ENCODE results near the gene FBXL20. TPM values are rescaled to one million over a fixed set of nuclear protein-coding genes. Genes with fewer than 3 reads are reported as not detected.
"Not testable (repeated sequence)": the region's sequence is repeated elsewhere in the genome, so short reads cannot be mapped to it uniquely, and the experiment has no call there.

FBXL20 gene
- total RNA-seq, 1 experiment from 2014 or later, result 9.7 TPM

- CTCF ChIA-PET, result no interaction called here
- H3K4me3 Mint-ChIP-seq, result no peak overlapping the region
These were observed 41.9 kb upstream of the FBXL20 start for GRCh38 chr17:39443326-39443725.

DNA sequence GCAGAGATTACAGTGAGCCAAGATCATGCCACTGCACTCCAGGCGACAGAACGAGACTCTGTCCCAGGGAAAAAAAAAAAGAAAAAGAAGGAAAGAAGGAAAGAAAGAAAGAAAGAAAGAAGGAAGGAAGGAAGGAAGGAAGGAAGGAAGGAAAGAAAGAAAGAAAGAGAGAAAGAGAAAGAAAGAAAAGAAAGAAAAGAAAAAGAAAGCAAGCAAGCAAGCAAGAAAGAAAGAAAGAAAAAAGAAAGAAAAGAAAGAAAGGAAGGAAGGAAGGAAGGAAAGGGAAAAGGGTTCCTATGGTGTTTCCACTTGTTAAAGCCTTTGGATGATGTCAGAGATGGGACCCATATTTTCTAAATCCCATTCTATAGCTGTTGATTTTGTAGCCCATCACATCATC lies 38.4 kb upstream of the FBXL20 start:
- H3K9me3 Mint-ChIP-seq; H3K27me3 Mint-ChIP-seq (ENCODE audit: low read depth); H3K27ac Mint-ChIP-seq; ATAC-seq; DNase-seq (ENCODE audit: low spot score); POLR2A ChIA-PET; CTCF ChIA-PET; H3K4me3 Mint-ChIP-seq; H3K4me1 Mint-ChIP-seq: not testable (repeated sequence)
- H3K36me3 Mint-ChIP-seq, result peaks cover 59% of the 10 kb centered on the region

More at GRCh38 chr17:39443326-39443725, 41.9 kb upstream of the FBXL20 start:
- DNase-seq (ENCODE audit: low spot score) (no peak), ATAC-seq (no peak)
- TF ChIP-seq USF2 (CRISPR knock-in tag; IDR thresholded peaks at IDR 0.05) (no peak), ESRRA (CRISPR knock-in tag; IDR thresholded peaks at IDR 0.05; ENCODE audit: borderline replicate concordance) (no peak), GTF2I (CRISPR knock-in tag; conservative IDR thresholded peaks at IDR 0.05) (no peak), ZBTB21 (CRISPR knock-in tag; IDR thresholded peaks at IDR 0.05; ENCODE audit: borderline replicate concordance) (no peak), PRRX2 (CRISPR knock-in tag; IDR thresholded peaks at IDR 0.05) (no peak), USF1 (CRISPR knock-in tag; IDR thresholded peaks at IDR 0.05) (no peak), ZNF396 (CRISPR knock-in tag; IDR thresholded peaks at IDR 0.05; ENCODE audit: borderline replicate concordance) (no peak), SMAD4 (CRISPR knock-in tag; IDR thresholded peaks at IDR 0.05) (no peak), GRHL2 (CRISPR knock-in tag; IDR thresholded peaks at IDR 0.05; ENCODE audit: insufficient replicate concordance, severe bottlenecking) (no peak), NR2C2 (CRISPR knock-in tag; IDR thresholded peaks at IDR 0.05) (no peak), NR3C1 (CRISPR knock-in tag; conservative IDR thresholded peaks at IDR 0.05; ENCODE audit: low read depth) (no peak), TEAD4 (CRISPR knock-in tag; IDR thresholded peaks at IDR 0.05) (no peak), FOXJ3 (CRISPR knock-in tag; IDR thresholded peaks at IDR 0.05; ENCODE audit: borderline replicate concordance) (no peak), NR1H2 (CRISPR knock-in tag; IDR thresholded peaks at IDR 0.05) (no peak), TP53 (CRISPR knock-in tag; IDR thresholded peaks at IDR 0.05) (no peak)
- TF ChIP-seq, protein P1, sequence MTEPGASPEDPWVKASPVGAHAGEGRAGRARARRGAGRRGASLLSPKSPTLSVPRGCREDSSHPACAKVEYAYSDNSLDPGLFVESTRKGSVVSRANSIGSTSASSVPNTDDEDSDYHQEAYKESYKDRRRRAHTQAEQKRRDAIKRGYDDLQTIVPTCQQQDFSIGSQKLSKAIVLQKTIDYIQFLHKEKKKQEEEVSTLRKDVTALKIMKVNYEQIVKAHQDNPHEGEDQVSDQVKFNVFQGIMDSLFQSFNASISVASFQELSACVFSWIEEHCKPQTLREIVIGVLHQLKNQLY (CRISPR knock-in tag; IDR thresholded peaks at IDR 0.05), result no peak
- Mint-ChIP-seq H3K27ac (no peak overlapping the region), H3K36me3 (peaks cover 70% of the 10 kb centered on the region), H3K4me1 (no peaks in the 10 kb centered on the region), H3K9me3 (no peaks in the 10 kb centered on the region), H3K27me3 (ENCODE audit: low read depth) (no peaks in the 10 kb centered on the region)
- POLR2A ChIA-PET, result interaction anchor here (0.7 kb wide), 1 partner anchor 173 kb away, joined by 8 read pairs; no protein-coding TSS in a partner anchor

DNA sequence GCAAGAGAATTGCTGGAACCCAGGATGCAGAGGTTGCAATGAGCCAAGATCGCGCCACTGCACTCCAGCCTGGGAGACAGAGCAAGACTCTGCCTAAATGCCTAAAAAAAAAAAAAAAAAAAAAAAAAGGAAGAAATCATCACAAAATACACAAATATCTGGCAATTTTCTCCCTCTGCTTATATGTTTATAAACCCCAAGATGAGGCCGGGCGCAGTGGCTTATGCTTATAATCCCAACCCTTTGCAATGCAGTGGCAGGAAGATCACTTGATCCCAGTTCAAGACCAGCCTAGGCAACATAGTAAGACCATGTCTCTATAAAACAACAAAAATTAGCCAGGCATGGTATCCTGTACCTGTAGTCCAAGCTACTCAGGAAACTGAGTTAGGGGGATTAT lies 28.2 kb upstream of the FBXL20 start:
- CTCF ChIA-PET, result no interaction called here
- POLR2A ChIA-PET, result interaction anchor here (0.6 kb wide), 1 partner anchor 65 kb away, joined by 6 read pairs; no protein-coding TSS in a partner anchor
- Mint-ChIP-seq H3K4me1 (no peaks in the 10 kb centered on the region), H3K9me3 (no peaks in the 10 kb centered on the region), H3K36me3 (peaks cover 64% of the 10 kb centered on the region), H3K27ac (no peak overlapping the region), H3K27me3 (ENCODE audit: low read depth) (no peaks in the 10 kb centered on the region), H3K4me3 (no peak overlapping the region)
- DNase-seq (ENCODE audit: low spot score), result no peak
- TF ChIP-seq ZNF512 (CRISPR knock-in tag; IDR thresholded peaks at IDR 0.05; ENCODE audit: borderline replicate concordance) (no peak), AFF4 (CRISPR knock-in tag; IDR thresholded peaks at IDR 0.05; ENCODE audit: borderline replicate concordance) (no peak), FOXP1 (CRISPR knock-in tag; IDR thresholded peaks at IDR 0.05; ENCODE audit: borderline replicate concordance) (no peak), ZNF423 (CRISPR knock-in tag; IDR thresholded peaks at IDR 0.05) (no peak), GTF2I (CRISPR knock-in tag; conservative IDR thresholded peaks at IDR 0.05) (no peak), NFE2L1 (CRISPR knock-in tag; IDR thresholded peaks at IDR 0.05) (no peak), SP1 (CRISPR knock-in tag; conservative IDR thresholded peaks at IDR 0.05) (no peak), NR3C1 (CRISPR knock-in tag; conservative IDR thresholded peaks at IDR 0.05; ENCODE audit: low read depth) (no peak)
- TF ChIP-seq, protein P2, sequence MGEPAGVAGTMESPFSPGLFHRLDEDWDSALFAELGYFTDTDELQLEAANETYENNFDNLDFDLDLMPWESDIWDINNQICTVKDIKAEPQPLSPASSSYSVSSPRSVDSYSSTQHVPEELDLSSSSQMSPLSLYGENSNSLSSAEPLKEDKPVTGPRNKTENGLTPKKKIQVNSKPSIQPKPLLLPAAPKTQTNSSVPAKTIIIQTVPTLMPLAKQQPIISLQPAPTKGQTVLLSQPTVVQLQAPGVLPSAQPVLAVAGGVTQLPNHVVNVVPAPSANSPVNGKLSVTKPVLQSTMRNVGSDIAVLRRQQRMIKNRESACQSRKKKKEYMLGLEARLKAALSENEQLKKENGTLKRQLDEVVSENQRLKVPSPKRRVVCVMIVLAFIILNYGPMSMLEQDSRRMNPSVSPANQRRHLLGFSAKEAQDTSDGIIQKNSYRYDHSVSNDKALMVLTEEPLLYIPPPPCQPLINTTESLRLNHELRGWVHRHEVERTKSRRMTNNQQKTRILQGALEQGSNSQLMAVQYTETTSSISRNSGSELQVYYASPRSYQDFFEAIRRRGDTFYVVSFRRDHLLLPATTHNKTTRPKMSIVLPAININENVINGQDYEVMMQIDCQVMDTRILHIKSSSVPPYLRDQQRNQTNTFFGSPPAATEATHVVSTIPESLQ (CRISPR knock-in tag; IDR thresholded peaks at IDR 0.05), result no peak
- no peak for ATAC-seq

All from WTC11 (cell line).